Measurements from ENCODE around the gene IRF7. TPM values are rescaled to one million over a fixed set of nuclear protein-coding genes. Genes with fewer than 3 reads are reported as not detected.

The IRF7 gene
- total RNA-seq, 6 experiments from 2014 or later = 3.0 to 5.2 (median 4.2) TPM

DNA sequence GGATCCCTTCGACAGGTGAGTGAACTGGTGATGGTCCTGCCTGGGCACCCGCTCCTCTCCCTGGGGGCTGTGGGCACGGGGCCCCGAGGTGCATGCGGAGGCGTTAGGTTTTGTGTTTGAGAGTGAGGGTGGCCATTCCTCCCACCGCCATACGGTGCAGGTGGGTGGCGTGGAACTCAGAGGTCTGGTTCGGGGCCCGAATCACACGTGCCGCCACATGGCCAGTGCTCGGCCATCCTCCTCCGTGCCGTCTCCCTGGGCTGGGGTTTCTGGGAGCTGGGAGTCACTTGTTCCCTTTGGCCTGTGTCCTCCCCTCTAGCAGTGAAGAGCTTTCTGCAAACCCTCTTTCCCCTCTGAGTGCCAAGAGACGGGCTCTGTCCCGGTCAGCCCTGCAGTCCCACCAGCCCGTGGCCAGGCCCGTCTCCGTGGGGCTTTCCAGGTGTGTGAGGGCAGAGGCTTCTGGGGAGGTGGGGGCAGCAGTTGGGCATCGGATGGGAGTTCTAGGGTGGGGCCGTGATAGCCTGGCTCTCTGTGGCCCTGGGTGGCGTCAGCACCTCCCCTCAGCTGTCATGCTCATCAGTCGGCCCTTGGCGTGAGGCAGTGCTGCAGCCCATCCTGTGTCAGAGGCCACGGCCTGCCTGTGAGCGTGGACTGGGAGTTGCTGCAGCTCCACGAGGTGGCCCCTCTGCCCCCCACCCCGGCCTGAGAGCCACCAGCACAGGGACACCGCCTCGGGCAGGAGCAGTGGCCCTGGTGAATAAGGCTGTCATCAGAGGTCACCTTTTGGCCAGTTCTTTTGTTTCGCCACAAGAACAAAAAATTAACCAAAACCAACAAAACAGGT lies 10.2 kb downstream of the IRF7 start:
- Mint-ChIP-seq H3K36me3 (ENCODE audit: low read depth) (peaks cover 20% of the 10 kb centered on the region), H3K4me3 (no peak overlapping the region), H3K27ac (no peak overlapping the region), H3K9me3 (no peaks in the 10 kb centered on the region), H3K27me3 (ENCODE audit: insufficient read depth) (peaks cover 1% of the 10 kb centered on the region), H3K4me1 (ENCODE audit: low read depth) (no peaks in the 10 kb centered on the region)
- no peak for TF ChIP-seq CTCF (IDR thresholded peaks at IDR 0.05)
- DNase-seq = no peak

GRCh38 chr11:603154-603553 lies 12.6 kb downstream of the IRF7 start:
- Mint-ChIP-seq H3K4me1 (ENCODE audit: low read depth) (no peaks in the 10 kb centered on the region), H3K27ac (no peak overlapping the region), H3K4me3 (no peak overlapping the region), H3K36me3 (ENCODE audit: low read depth) (peaks cover 25% of the 10 kb centered on the region), H3K9me3 (no peaks in the 10 kb centered on the region), H3K27me3 (ENCODE audit: insufficient read depth) (peaks cover 1% of the 10 kb centered on the region)
- no peak for TF ChIP-seq CTCF (IDR thresholded peaks at IDR 0.05)
- no peak for DNase-seq

DNA sequence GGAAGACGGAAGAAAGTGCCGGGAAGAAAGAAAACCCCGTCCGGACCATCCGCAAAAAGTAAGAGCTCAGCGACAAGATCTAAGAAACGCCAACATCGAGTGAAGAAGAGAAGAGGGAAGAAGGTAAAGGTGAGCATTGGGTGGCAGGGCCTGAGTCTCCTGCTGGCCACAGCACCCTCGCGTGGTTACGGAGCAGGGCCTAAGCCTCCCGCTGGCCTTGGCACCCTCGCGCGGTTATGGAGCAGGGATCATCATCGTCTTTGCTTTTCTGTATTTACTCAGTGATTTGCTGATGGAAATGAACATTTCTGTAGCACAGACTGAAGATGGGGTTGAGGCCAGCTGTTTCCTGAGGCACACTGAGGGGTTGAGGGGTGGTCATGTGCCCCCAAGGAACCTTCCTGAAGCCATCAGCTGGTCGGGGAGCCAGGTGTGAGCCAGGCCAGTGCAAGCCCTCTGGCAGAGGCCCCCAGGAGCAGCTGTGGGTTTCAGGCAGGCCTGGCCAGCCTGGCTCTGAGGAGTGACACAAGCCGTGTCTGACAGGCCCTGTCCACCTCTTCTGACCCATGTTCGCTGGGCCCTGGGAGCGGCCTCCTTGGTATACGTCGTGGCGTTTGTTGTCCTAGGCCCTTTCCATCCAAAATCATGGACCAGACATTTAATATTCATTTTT lies 14.0 kb downstream of the IRF7 start:
- H3K27me3 Mint-ChIP-seq (ENCODE audit: insufficient read depth) = peaks cover 1% of the 10 kb centered on the region
- H3K4me1 Mint-ChIP-seq (ENCODE audit: low read depth) = no peaks in the 10 kb centered on the region
- H3K4me3 Mint-ChIP-seq = no peak overlapping the region
- no peak for TF ChIP-seq CTCF (IDR thresholded peaks at IDR 0.05)
- H3K9me3 Mint-ChIP-seq = no peaks in the 10 kb centered on the region
- no peak overlapping the region for H3K27ac Mint-ChIP-seq
- peaks cover 29% of the 10 kb centered on the region for H3K36me3 Mint-ChIP-seq (ENCODE audit: low read depth)
- DNase-seq = no peak

DNA sequence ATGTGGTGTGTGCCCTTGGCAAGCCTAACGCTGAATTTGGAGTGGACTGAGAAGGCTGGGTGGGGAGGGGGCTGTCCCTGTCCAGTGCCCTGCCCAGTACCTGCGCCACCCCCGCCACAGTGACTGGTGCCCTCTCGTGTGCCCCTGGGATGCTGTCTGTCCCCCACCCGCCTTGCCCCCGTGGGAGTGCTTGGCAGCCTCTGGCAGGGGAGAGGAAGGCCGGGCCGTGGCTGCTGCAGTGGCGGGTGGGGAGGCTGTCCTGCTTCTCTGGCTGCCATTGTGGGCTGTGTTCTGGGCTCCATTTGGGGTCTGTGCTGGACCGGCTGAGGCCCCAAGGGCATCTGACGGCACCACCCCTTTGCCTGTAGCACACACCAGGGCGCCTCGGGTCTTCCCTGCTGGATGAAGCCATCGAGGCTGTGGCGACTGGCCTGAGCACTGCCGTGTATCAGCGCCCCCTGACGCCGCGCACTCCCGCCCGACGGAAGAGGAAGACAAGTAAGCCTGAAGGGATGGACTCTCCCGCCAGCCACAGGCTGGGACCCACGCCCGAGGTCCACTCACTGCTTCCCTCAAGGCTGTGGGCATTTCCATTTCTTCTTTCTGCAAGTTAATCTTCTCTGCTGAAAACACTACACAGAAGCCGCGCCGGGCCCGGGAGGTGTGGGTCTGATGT lies 17.6 kb downstream of the IRF7 start:
- Mint-ChIP-seq H3K27me3 (ENCODE audit: insufficient read depth) (peaks cover 4% of the 10 kb centered on the region), H3K27ac (no peak overlapping the region), H3K4me3 (no peak overlapping the region), H3K4me1 (ENCODE audit: low read depth) (no peaks in the 10 kb centered on the region), H3K36me3 (ENCODE audit: low read depth) (peaks cover 37% of the 10 kb centered on the region), H3K9me3 (no peaks in the 10 kb centered on the region)
- no peak for TF ChIP-seq CTCF (IDR thresholded peaks at IDR 0.05)
- DNase-seq = no peak

GRCh38 chr11:597166-597725 lies 18.5 kb downstream of the IRF7 start:
- Mint-ChIP-seq H3K27ac (no peak overlapping the region), H3K4me3 (no peak overlapping the region), H3K36me3 (ENCODE audit: low read depth) (peaks cover 44% of the 10 kb centered on the region), H3K4me1 (ENCODE audit: low read depth) (no peaks in the 10 kb centered on the region), H3K27me3 (ENCODE audit: insufficient read depth) (peaks cover 4% of the 10 kb centered on the region), H3K9me3 (no peaks in the 10 kb centered on the region)
- no peak for DNase-seq
- TF ChIP-seq CTCF (IDR thresholded peaks at IDR 0.05) = peak; percentile 31; the same call in 1 of the 2 replicates
